ENCODE results near the gene GAS2.
A peak's percentile ranks its signal among the peaks of the same experiment; 100 is the strongest.

The GAS2 gene

GRCh38 chr11:22787551-22788162, 121.2 kb downstream of the GAS2 start:
- no peak for DNase-seq (ENCODE audit: low read depth in 2 of 2)

GRCh38 chr11:22792497-22792896, 126.1 kb downstream of the GAS2 start:
- no peak for DNase-seq (ENCODE audit: low read depth in 2 of 2)

GRCh38 chr11:22795914-22796313, 129.5 kb downstream of the GAS2 start:
- DNase-seq (ENCODE audit: low read depth in 2 of 2), result no peak

GRCh38 chr11:22797047-22797446, 130.6 kb downstream of the GAS2 start:
- no peak for DNase-seq (ENCODE audit: low read depth in 2 of 2)

- no peak for DNase-seq (ENCODE audit: low read depth in 2 of 2)
These were observed 132.5 kb downstream of the GAS2 start for GRCh38 chr11:22798901-22799300.

- no peak for DNase-seq (ENCODE audit: low read depth in 2 of 2)
These were observed 134.1 kb downstream of the GAS2 start for GRCh38 chr11:22800482-22800881.

GRCh38 chr11:22802861-22803260, 136.4 kb downstream of the GAS2 start:
- DNase-seq (ENCODE audit: low read depth in 2 of 2), result no peak

GRCh38 chr11:22807391-22807790, 141.0 kb downstream of the GAS2 start:
- DNase-seq (ENCODE audit: low read depth in 2 of 2), result no peak

- no peak for DNase-seq (ENCODE audit: low read depth in 2 of 2)
These were observed 141.6 kb downstream of the GAS2 start for GRCh38 chr11:22807855-22808570.

GRCh38 chr11:22808571-22809197, 142.3 kb downstream of the GAS2 start:
- no peak for DNase-seq (ENCODE audit: low read depth in 2 of 2)

- no peak for DNase-seq (ENCODE audit: low read depth in 2 of 2)
These were observed 143.5 kb downstream of the GAS2 start for GRCh38 chr11:22809893-22810292.

- no peak for DNase-seq (ENCODE audit: low read depth in 2 of 2)
These were observed 155.8 kb downstream of the GAS2 start for GRCh38 chr11:22822203-22822602.

- DNase-seq (ENCODE audit: low read depth in 2 of 2), result no peak
These were observed 162.0 kb downstream of the GAS2 start for GRCh38 chr11:22828373-22828772.

GRCh38 chr11:22829231-22830081, 163.0 kb downstream of the GAS2 start, which contains the start of gene SVIP:
Gene SVIP, minus strand, starts transcription at chr11:22829801. Its CDS starts 53 bp downstream, at chr11:22829748.
- peak; percentile 92 to 93 for DNase-seq (ENCODE audit: low read depth in 2 of 2)

GRCh38 chr11:22830082-22830414, 163.6 kb downstream of the GAS2 start:
- no peak for DNase-seq (ENCODE audit: low read depth in 2 of 2)

GRCh38 chr11:22832315-22833015, 166.1 kb downstream of the GAS2 start:
- DNase-seq (ENCODE audit: low read depth in 2 of 2), result no peak

GRCh38 chr11:22846726-22847125, 180.3 kb downstream of the GAS2 start:
- no peak for DNase-seq (ENCODE audit: low read depth in 2 of 2)

GRCh38 chr11:22851477-22851876, 185.1 kb downstream of the GAS2 start:
- no peak for DNase-seq (ENCODE audit: low read depth in 2 of 2)

GRCh38 chr11:22859756-22860155, 193.3 kb downstream of the GAS2 start:
- DNase-seq (ENCODE audit: low read depth in 2 of 2), result no peak

GRCh38 chr11:22860241-22860640, 193.8 kb downstream of the GAS2 start, which contains the start of gene CCDC179:
Gene CCDC179, minus strand, starts transcription at chr11:22860474. Its CDS starts 53 bp downstream, at chr11:22860421.
- no peak for DNase-seq (ENCODE audit: low read depth in 2 of 2)

Measured in stimulated activated CD8-positive, alpha-beta memory T cell treated with anti-CD3 and anti-CD28 coated beads, Interleukin-2, amount 100 ng/mL, for 48 hours (primary cell).